K562 (cell line): ENCODE results near the gene MELK.

Source experiments
- ARHGAP35 ChIP-seq: fragments of 450-650 bp; IDR thresholded peaks from 2 replicates; pipeline ENCODE4 v1.6.1; 2018; ENCODE audit not compliant: partially characterized antibody
- ARID2 ChIP-seq: fragments of 450-650 bp; IDR thresholded peaks from 2 replicates; pipeline ENCODE4 v1.6.1; 2017; ENCODE audit warnings: antibody characterized with exemption, mild to moderate bottlenecking
- ELF1 ChIP-seq: fragments of 200-800 bp; sonication (Bioruptor generic); IDR thresholded peaks from 2 replicates; pipeline ENCODE4 v1.6.1; 2016; ENCODE audit warnings: missing genetic modification characterization, missing compliant biosample characterization
- JUND ChIP-seq, 2 experiments: IDR thresholded peaks; 2 replicates in 1 of 2; 3 replicates in 1 of 2; pipeline ENCODE4 v1.6.1; 2011; ENCODE audit warnings: borderline replicate concordance in 2 of 2, low read depth in 2 of 2, low read length in 2 of 2, improper control_type of control experiment in 1 of 2, missing biosample characterization in 1 of 2, missing genetic modification characterization in 1 of 2, missing genetic modification reagents in 1 of 2
- SIN3B ChIP-seq: fragments of 450-650 bp; IDR thresholded peaks from 2 replicates; pipeline ENCODE4 v1.6.1; 2017; ENCODE audit warnings: low read depth, mild to moderate bottlenecking, moderate library complexity
- TEAD1 ChIP-seq, 2 experiments: fragments of 450-650 bp in 1 of 2; sonication (generic) in 1 of 2; formaldehyde crosslinking; IDR thresholded peaks; 2 replicates each; pipeline versions ENCODE4 v1.4.0 to v1.8.0; 2020 to 2022; ENCODE audit warnings: mild to moderate bottlenecking in 2 of 2, missing genetic modification reagents in 1 of 2
- ZFX ChIP-seq: sonication (generic); formaldehyde crosslinking; IDR thresholded peaks from 2 replicates; pipeline ENCODE4 v1.8.0; 2022; ENCODE audit warnings: mild to moderate bottlenecking, missing genetic modification reagents, moderate library complexity
- TF ChIP-seq, protein P1 (sequence below), 3 experiments: IDR thresholded peaks in 2 of 3; conservative IDR thresholded peaks in 1 of 3; 2 replicates each; pipeline ENCODE4 v1.5.1; 2011 to 2012; ENCODE audit warnings: low read length in 3 of 3, mild to moderate bottlenecking in 3 of 3, control low read depth in 2 of 3, improper control_type of control experiment in 1 of 3, inconsistent platforms in 1 of 3, low read depth in 1 of 3, mixed read lengths in 1 of 3, moderate library complexity in 1 of 3; ENCODE audit not compliant: insufficient read depth in 2 of 3
- TF ChIP-seq, protein P2 (sequence below): sonication (generic); formaldehyde crosslinking; IDR thresholded peaks from 2 replicates; pipeline ENCODE4 v1.8.0; 2022; ENCODE audit warnings: missing genetic modification reagents, mild to moderate bottlenecking, borderline replicate concordance
- TF ChIP-seq, protein P3 (sequence below), 2 experiments: fragments of 450-650 bp in 1 of 2; sonication (generic) in 1 of 2; formaldehyde crosslinking; conservative IDR thresholded peaks; 2 replicates each; pipeline versions ENCODE4 v1.4.0 to v1.8.1; 2020 to 2022; ENCODE audit warnings: mild to moderate bottlenecking in 1 of 2, missing genetic modification reagents in 1 of 2

DNA sequence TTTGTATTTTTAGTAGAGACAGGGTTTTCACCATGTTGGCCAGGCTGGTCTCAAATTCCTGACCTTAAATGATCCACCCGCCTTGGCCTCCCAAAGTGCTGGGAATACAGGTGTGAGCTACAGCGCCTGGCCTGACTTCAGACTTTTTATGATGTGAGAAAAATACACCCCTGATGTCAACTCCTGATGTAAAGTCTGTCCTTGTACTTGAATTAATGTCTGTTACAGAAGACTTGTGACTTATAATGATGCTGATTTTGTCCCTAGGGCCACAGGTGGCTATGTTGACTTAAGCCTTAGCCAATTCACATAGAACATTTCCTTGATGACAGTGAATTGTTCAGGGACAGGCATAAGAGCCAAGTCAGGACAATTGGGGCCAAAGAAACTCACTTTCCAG is 42.5 kb upstream of the MELK start:
- TF ChIP-seq JUND (IDR thresholded peaks at IDR 0.05; ENCODE audit: borderline replicate concordance, low read depth, low read length) (no peak), JUND (tag; IDR thresholded peaks at IDR 0.05; ENCODE audit: borderline replicate concordance, low read depth, low read length) (no peak), TEAD1 (CRISPR knock-in tag; IDR thresholded peaks at IDR 0.05) (no peak), SIN3B (no peak), ELF1 (no peak), ZFX (CRISPR knock-in tag) (no peak), ARHGAP35 (no peak), ARID2 (no peak)
- TF ChIP-seq, protein P1, sequence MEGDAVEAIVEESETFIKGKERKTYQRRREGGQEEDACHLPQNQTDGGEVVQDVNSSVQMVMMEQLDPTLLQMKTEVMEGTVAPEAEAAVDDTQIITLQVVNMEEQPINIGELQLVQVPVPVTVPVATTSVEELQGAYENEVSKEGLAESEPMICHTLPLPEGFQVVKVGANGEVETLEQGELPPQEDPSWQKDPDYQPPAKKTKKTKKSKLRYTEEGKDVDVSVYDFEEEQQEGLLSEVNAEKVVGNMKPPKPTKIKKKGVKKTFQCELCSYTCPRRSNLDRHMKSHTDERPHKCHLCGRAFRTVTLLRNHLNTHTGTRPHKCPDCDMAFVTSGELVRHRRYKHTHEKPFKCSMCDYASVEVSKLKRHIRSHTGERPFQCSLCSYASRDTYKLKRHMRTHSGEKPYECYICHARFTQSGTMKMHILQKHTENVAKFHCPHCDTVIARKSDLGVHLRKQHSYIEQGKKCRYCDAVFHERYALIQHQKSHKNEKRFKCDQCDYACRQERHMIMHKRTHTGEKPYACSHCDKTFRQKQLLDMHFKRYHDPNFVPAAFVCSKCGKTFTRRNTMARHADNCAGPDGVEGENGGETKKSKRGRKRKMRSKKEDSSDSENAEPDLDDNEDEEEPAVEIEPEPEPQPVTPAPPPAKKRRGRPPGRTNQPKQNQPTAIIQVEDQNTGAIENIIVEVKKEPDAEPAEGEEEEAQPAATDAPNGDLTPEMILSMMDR (IDR thresholded peaks at IDR 0.05 in 2 of 3, conservative IDR thresholded peaks at IDR 0.05 in 1 of 3; ENCODE audit: insufficient read depth in 2 of 3, low read depth in 1 of 3, low read length in 3 of 3): no peak
- TF ChIP-seq, protein P2, sequence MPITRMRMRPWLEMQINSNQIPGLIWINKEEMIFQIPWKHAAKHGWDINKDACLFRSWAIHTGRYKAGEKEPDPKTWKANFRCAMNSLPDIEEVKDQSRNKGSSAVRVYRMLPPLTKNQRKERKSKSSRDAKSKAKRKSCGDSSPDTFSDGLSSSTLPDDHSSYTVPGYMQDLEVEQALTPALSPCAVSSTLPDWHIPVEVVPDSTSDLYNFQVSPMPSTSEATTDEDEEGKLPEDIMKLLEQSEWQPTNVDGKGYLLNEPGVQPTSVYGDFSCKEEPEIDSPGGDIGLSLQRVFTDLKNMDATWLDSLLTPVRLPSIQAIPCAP (CRISPR knock-in tag): no peak
- TF ChIP-seq, protein P3, sequence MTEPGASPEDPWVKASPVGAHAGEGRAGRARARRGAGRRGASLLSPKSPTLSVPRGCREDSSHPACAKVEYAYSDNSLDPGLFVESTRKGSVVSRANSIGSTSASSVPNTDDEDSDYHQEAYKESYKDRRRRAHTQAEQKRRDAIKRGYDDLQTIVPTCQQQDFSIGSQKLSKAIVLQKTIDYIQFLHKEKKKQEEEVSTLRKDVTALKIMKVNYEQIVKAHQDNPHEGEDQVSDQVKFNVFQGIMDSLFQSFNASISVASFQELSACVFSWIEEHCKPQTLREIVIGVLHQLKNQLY (CRISPR knock-in tag; conservative IDR thresholded peaks at IDR 0.05): no peak
